ENCODE results near the gene SCGB1C1.

- no peak for TF ChIP-seq EP300 (IDR thresholded peaks at IDR 0.05; ENCODE audit: borderline replicate concordance in 1 of 2, control insufficient read depth in 1 of 2, low read depth in 2 of 2, low read length in 2 of 2)
- no peak; the same call in 1 of the 2 replicates for TF ChIP-seq POLR2A (IDR thresholded peaks at IDR 0.05; ENCODE audit: low read depth, low read length)
- no peak for TF ChIP-seq CTCF (IDR thresholded peaks at IDR 0.05 in 2 of 3, conservative IDR thresholded peaks at IDR 0.05 in 1 of 3; ENCODE audit: control insufficient read depth in 2 of 3, extremely low read depth in 1 of 3, insufficient read depth in 1 of 3, low read depth in 3 of 3, low read length in 3 of 3)
- no peak for TF ChIP-seq FOXM1 (IDR thresholded peaks at IDR 0.05; ENCODE audit: low read depth, low read length)
- no peak for TF ChIP-seq SP1 (IDR thresholded peaks at IDR 0.05; ENCODE audit: low read depth, low read length)
- no peak for TF ChIP-seq NKRF (conservative IDR thresholded peaks at IDR 0.05)
- TF ChIP-seq TAF1 (IDR thresholded peaks at IDR 0.05; ENCODE audit: borderline replicate concordance, low read depth, low read length): no peak
- no peak for TF ChIP-seq ZNF24 (IDR thresholded peaks at IDR 0.05)
- TF ChIP-seq RAD21 (IDR thresholded peaks at IDR 0.05; ENCODE audit: insufficient read depth, low read depth, low read length): no peak
- TF ChIP-seq EZH2 (IDR thresholded peaks at IDR 0.05; ENCODE audit: borderline replicate concordance, control insufficient read depth, low read depth, low read length): no peak
- TF ChIP-seq NFIC (IDR thresholded peaks at IDR 0.05; ENCODE audit: low read depth, low read length): no peak
- no peak for TF ChIP-seq E2F4 (IDR thresholded peaks at IDR 0.05; ENCODE audit: low read depth, low read length)
- no peak for TF ChIP-seq MTA3 (IDR thresholded peaks at IDR 0.05; ENCODE audit: borderline replicate concordance, low read length)
These were observed 4.2 kb downstream of the SCGB1C1 start for GRCh38 chr11:196786-197731.
